ENCODE results near the gene ABCA7.

ABCA7 gene

GRCh38 chr19:1039646-1040475 is at the start of gene ABCA7:
Gene ABCA7, plus strand, starts transcription at chr19:1040107. Its CDS starts 1,255 bp downstream, at chr19:1041362.
- peak; percentile 98 for DNase-seq

- DNase-seq, result no peak
These were observed 49.8 kb upstream of the ABCA7 start for GRCh38 chr19:990119-990571.

GRCh38 chr19:990746-991145 is 49.2 kb upstream of the ABCA7 start:
- DNase-seq, result no peak

GRCh38 chr19:991174-991931 is 48.6 kb upstream of the ABCA7 start:
- DNase-seq, result peak; percentile 53

- no peak for DNase-seq
These were observed 47.8 kb upstream of the ABCA7 start for GRCh38 chr19:991932-992669.

GRCh38 chr19:992670-993055 is 47.2 kb upstream of the ABCA7 start:
- DNase-seq, result no peak

GRCh38 chr19:993361-993830 is 46.5 kb upstream of the ABCA7 start:
- no peak for DNase-seq

- no peak for DNase-seq
These were observed 46.0 kb upstream of the ABCA7 start for GRCh38 chr19:993831-994393.

GRCh38 chr19:994516-994915 is 45.4 kb upstream of the ABCA7 start:
- no peak for DNase-seq

- no peak for DNase-seq
These were observed 44.7 kb upstream of the ABCA7 start for GRCh38 chr19:995051-995827.

GRCh38 chr19:996051-996838 is 43.7 kb upstream of the ABCA7 start:
- peak; percentile 66 for DNase-seq

GRCh38 chr19:998064-998463 is 41.8 kb upstream of the ABCA7 start:
- no peak for DNase-seq

- DNase-seq, result no peak
These were observed 40.6 kb upstream of the ABCA7 start for GRCh38 chr19:999379-999719.

GRCh38 chr19:1000095-1000494 is 39.8 kb upstream of the ABCA7 start, which contains the start of gene GRIN3B:
Gene GRIN3B, plus strand, starts transcription at chr19:1000419. Its CDS starts 19 bp downstream, at chr19:1000438.
- peak; percentile 78 for DNase-seq

GRCh38 chr19:1000591-1001537 is 39.0 kb upstream of the ABCA7 start:
- no peak for DNase-seq

GRCh38 chr19:1001538-1002166 is 38.3 kb upstream of the ABCA7 start:
- DNase-seq, result peak; percentile 69

GRCh38 chr19:1002600-1002999 is 37.3 kb upstream of the ABCA7 start:
- no peak for DNase-seq

- no peak for DNase-seq
These were observed 36.6 kb upstream of the ABCA7 start for GRCh38 chr19:1003283-1003682.

GRCh38 chr19:1004204-1004802 is 35.6 kb upstream of the ABCA7 start:
- DNase-seq, result no peak
